HEK293 (cell line): Measurements from ENCODE around the gene MSI2.

ENCODE experiments used
- KLF1 ChIP-seq: fragments of 450-650 bp; formaldehyde crosslinking; IDR thresholded peaks from 2 replicates; pipeline ENCODE4 v1.5.1; 2016; ENCODE audit warnings: missing biosample characterization, missing genetic modification characterization
- MYNN ChIP-seq: fragments of 450-650 bp; formaldehyde crosslinking; IDR thresholded peaks from 2 replicates; pipeline ENCODE4 v1.5.1; 2016; ENCODE audit warnings: missing biosample characterization, missing genetic modification characterization, borderline replicate concordance
- SP7 ChIP-seq: fragments of 450-650 bp; formaldehyde crosslinking; IDR thresholded peaks from 2 replicates; pipeline ENCODE4 v1.5.1; 2016; ENCODE audit warnings: missing biosample characterization, missing genetic modification characterization
- ZIC2 ChIP-seq: fragments of 450-650 bp; formaldehyde crosslinking; IDR thresholded peaks from 2 replicates; pipeline ENCODE4 v1.5.1; 2016; ENCODE audit warnings: missing biosample characterization, missing genetic modification characterization
- TF ChIP-seq, protein P1 (sequence below): fragments of 450-650 bp; formaldehyde crosslinking; IDR thresholded peaks from 2 replicates; pipeline ENCODE4 v1.5.1; 2016; ENCODE audit warnings: missing biosample characterization, missing genetic modification characterization
- TF ChIP-seq, protein P2 (sequence below): fragments of 450-650 bp; formaldehyde crosslinking; IDR thresholded peaks from 2 replicates; pipeline ENCODE4 v1.5.1; 2016; ENCODE audit warnings: missing biosample characterization, missing genetic modification characterization

DNA sequence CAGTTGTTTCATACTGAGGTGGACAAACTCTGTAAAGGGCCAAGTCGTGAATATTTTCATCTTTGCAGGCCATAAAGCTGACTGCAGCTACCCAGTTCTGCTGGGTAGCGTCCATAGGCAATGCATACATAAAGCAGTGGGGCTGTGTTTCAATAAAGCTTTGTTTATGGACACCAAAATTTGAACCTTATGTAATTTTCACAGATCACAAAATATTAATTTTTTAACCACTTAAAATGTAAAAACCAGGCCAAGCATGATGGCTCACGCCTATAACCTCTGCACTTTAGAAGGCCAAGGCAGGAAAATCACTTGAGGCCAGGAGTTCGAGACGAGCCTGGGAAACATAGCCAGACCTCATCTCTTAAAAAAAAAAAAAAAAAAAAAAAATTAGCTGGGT, 340.8 kb downstream of the MSI2 start:
- TF ChIP-seq SP7 (tag by site-specific recombination): no peak
- no peak for TF ChIP-seq MYNN (tag by site-specific recombination)
- no peak for TF ChIP-seq ZIC2 (tag by site-specific recombination)
- TF ChIP-seq, protein P1, sequence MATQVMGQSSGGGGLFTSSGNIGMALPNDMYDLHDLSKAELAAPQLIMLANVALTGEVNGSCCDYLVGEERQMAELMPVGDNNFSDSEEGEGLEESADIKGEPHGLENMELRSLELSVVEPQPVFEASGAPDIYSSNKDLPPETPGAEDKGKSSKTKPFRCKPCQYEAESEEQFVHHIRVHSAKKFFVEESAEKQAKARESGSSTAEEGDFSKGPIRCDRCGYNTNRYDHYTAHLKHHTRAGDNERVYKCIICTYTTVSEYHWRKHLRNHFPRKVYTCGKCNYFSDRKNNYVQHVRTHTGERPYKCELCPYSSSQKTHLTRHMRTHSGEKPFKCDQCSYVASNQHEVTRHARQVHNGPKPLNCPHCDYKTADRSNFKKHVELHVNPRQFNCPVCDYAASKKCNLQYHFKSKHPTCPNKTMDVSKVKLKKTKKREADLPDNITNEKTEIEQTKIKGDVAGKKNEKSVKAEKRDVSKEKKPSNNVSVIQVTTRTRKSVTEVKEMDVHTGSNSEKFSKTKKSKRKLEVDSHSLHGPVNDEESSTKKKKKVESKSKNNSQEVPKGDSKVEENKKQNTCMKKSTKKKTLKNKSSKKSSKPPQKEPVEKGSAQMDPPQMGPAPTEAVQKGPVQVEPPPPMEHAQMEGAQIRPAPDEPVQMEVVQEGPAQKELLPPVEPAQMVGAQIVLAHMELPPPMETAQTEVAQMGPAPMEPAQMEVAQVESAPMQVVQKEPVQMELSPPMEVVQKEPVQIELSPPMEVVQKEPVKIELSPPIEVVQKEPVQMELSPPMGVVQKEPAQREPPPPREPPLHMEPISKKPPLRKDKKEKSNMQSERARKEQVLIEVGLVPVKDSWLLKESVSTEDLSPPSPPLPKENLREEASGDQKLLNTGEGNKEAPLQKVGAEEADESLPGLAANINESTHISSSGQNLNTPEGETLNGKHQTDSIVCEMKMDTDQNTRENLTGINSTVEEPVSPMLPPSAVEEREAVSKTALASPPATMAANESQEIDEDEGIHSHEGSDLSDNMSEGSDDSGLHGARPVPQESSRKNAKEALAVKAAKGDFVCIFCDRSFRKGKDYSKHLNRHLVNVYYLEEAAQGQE: no peak
- TF ChIP-seq, protein P2, sequence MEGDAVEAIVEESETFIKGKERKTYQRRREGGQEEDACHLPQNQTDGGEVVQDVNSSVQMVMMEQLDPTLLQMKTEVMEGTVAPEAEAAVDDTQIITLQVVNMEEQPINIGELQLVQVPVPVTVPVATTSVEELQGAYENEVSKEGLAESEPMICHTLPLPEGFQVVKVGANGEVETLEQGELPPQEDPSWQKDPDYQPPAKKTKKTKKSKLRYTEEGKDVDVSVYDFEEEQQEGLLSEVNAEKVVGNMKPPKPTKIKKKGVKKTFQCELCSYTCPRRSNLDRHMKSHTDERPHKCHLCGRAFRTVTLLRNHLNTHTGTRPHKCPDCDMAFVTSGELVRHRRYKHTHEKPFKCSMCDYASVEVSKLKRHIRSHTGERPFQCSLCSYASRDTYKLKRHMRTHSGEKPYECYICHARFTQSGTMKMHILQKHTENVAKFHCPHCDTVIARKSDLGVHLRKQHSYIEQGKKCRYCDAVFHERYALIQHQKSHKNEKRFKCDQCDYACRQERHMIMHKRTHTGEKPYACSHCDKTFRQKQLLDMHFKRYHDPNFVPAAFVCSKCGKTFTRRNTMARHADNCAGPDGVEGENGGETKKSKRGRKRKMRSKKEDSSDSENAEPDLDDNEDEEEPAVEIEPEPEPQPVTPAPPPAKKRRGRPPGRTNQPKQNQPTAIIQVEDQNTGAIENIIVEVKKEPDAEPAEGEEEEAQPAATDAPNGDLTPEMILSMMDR (tag by site-specific recombination): no peak
- no peak for TF ChIP-seq KLF1 (tag by site-specific recombination)
